ENCODE measurements around the gene UHRF1. TPM values are rescaled to one million over a fixed set of nuclear protein-coding genes. Genes with fewer than 3 reads are reported as not detected.
"Not testable (repeated sequence)": the region's sequence is repeated elsewhere in the genome, so short reads cannot be mapped to it uniquely, and the experiment has no call there.

UHRF1 gene
- total RNA-seq, 1 donor from 2014 or later = 10.4 TPM

- no peak overlapping the region for H3K4me3 Mint-ChIP-seq (ENCODE audit: unreplicated experiment)
- no peak for DNase-seq
- H3K4me1 Mint-ChIP-seq (ENCODE audit: low read depth, unreplicated experiment) = no peaks in the 10 kb centered on the region
- H3K27ac Mint-ChIP-seq (ENCODE audit: unreplicated experiment) = no peak overlapping the region
- peaks cover 2% of the 10 kb centered on the region for H3K27me3 Mint-ChIP-seq (ENCODE audit: unreplicated experiment)
- H3K9me3 Mint-ChIP-seq (ENCODE audit: unreplicated experiment) = peaks cover 2% of the 10 kb centered on the region
- no peak for TF ChIP-seq CTCF (IDR thresholded peaks at IDR 0.05; ENCODE audit: partially characterized antibody, unreplicated experiment)
- H3K36me3 Mint-ChIP-seq (ENCODE audit: unreplicated experiment) = no peaks in the 10 kb centered on the region
Observed at GRCh38 chr19:4873930-4874329, 35.4 kb upstream of the UHRF1 start.

DNA sequence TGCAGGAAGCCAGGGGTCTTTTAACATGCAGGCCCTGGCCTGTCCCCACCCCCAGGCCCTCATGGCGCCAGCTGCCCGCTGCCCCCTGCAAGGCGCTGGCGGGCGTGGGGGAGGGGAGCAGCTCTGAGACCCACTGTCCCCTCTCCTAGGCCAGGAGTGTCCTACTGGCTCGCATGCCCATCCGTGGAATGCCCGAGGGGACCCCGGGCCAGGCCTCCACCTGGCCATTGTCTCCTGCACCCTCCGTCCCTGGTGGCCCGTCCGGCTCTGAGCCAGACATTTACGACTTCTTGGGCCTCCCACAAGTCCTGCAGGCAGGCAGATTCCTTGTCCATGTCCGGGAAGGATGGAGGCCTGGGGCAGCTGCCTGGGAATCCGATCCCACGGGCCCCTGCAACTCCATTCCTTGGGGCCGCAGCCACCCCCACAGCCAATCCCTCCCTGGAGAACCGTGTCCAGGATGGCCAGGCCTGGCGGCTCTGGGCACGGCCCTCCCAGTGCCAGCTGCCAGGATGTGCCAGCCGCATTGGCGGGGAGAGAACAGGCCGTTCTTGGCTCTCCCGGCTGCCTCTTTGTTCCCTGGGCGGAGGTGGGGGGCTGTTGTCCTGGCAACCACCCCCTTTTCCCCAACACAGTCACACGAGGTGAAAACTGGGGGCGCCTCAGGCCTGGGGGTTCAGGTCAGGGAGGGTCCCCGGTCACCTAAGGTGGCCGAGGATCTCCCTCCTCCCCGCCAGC, 31.4 kb upstream of the UHRF1 start:
- peak; percentile 31 for DNase-seq
- H3K27ac Mint-ChIP-seq (ENCODE audit: unreplicated experiment) = no peak overlapping the region
- peaks cover 1% of the 10 kb centered on the region for H3K9me3 Mint-ChIP-seq (ENCODE audit: unreplicated experiment)
- no peak overlapping the region for H3K4me3 Mint-ChIP-seq (ENCODE audit: unreplicated experiment)
- H3K36me3 Mint-ChIP-seq (ENCODE audit: unreplicated experiment) = no peaks in the 10 kb centered on the region
- peaks cover 2% of the 10 kb centered on the region for H3K27me3 Mint-ChIP-seq (ENCODE audit: unreplicated experiment)
- H3K4me1 Mint-ChIP-seq (ENCODE audit: low read depth, unreplicated experiment) = no peaks in the 10 kb centered on the region
- TF ChIP-seq CTCF (IDR thresholded peaks at IDR 0.05; ENCODE audit: partially characterized antibody, unreplicated experiment) = no peak

DNA sequence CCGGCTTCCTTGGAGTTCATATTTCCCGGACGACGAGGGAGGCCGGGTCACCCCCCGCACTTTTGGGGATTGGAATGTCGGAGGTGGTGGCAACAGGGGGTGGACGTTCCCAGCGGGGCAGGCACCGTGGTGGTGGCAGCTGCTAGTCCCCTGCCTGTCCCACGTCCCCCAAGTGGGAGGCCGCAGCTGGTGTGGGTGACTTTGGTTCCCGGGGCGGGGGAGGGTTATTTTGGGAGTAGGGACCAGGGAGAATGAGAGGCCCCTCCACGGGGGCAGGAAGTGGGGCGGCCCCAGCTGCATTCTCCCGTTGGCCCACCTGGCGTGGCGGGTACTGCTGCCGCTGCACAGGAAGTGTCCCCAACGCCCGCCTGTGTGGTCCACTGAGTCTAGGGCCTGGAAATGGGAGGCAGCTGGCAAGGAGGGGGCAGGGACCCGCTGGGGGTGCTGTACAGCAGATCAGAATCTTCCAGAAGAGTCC, 30.8 kb upstream of the UHRF1 start:
- no peaks in the 10 kb centered on the region for H3K4me1 Mint-ChIP-seq (ENCODE audit: low read depth, unreplicated experiment)
- H3K4me3 Mint-ChIP-seq (ENCODE audit: unreplicated experiment) = no peak overlapping the region
- H3K9me3 Mint-ChIP-seq (ENCODE audit: unreplicated experiment) = peaks cover 1% of the 10 kb centered on the region
- TF ChIP-seq CTCF (IDR thresholded peaks at IDR 0.05; ENCODE audit: partially characterized antibody, unreplicated experiment) = no peak
- no peak overlapping the region for H3K27ac Mint-ChIP-seq (ENCODE audit: unreplicated experiment)
- H3K27me3 Mint-ChIP-seq (ENCODE audit: unreplicated experiment) = peaks cover under 1% of the 10 kb centered on the region
- no peak for DNase-seq
- no peaks in the 10 kb centered on the region for H3K36me3 Mint-ChIP-seq (ENCODE audit: unreplicated experiment)

GRCh38 chr19:4879041-4879440, 30.3 kb upstream of the UHRF1 start:
- H3K4me3 Mint-ChIP-seq (ENCODE audit: unreplicated experiment) = no peak overlapping the region
- TF ChIP-seq CTCF (IDR thresholded peaks at IDR 0.05; ENCODE audit: partially characterized antibody, unreplicated experiment) = no peak
- H3K27ac Mint-ChIP-seq (ENCODE audit: unreplicated experiment) = no peak overlapping the region
- no peak for DNase-seq
- no peaks in the 10 kb centered on the region for H3K27me3 Mint-ChIP-seq (ENCODE audit: unreplicated experiment)
- no peaks in the 10 kb centered on the region for H3K36me3 Mint-ChIP-seq (ENCODE audit: unreplicated experiment)
- H3K4me1 Mint-ChIP-seq (ENCODE audit: low read depth, unreplicated experiment) = no peaks in the 10 kb centered on the region
- peaks cover 1% of the 10 kb centered on the region for H3K9me3 Mint-ChIP-seq (ENCODE audit: unreplicated experiment)

DNA sequence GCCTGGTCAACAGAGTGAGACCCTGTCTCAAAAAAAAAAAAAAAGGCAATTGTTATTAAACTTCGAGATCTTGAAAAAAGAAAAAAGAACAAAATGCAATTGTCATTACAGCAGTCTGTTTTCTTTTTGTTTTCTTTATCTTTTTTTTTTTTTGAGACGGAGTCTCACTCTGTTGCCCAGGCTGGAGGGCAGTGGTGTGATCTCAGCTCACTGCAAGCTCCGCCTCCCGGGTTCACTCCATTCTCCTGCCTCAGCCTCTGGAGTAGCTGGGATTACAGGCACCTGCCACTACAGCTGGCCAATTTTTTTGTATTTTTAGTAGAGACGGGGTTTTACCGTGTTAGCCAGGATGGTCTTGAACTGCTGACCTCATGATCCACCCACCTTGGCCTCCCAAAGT, 26.4 kb upstream of the UHRF1 start:
- H3K36me3 Mint-ChIP-seq (ENCODE audit: unreplicated experiment); H3K27me3 Mint-ChIP-seq (ENCODE audit: unreplicated experiment); H3K9me3 Mint-ChIP-seq (ENCODE audit: unreplicated experiment); H3K27ac Mint-ChIP-seq (ENCODE audit: unreplicated experiment); H3K4me3 Mint-ChIP-seq (ENCODE audit: unreplicated experiment); H3K4me1 Mint-ChIP-seq (ENCODE audit: low read depth, unreplicated experiment); DNase-seq: not testable (repeated sequence)

DNA sequence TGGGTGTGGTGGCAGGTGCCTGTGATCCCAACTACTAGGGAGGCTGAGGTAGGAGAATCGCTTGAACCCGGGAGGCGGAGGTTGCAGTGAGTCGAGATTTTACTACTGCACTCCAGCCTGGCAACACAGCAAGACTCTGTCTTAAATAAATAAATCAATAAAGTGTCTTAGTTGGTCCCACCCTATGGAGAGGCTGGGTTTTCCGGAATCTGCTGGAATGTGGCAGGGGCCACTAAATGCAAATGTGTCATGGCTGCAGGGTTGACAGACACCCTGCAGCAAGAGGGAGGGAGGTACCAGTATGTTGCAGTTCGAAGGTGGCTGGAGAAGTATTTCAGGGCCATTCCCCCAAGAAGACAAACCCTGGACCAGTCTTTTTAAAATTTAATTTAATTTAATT, 24.3 kb upstream of the UHRF1 start:
- DNase-seq; H3K9me3 Mint-ChIP-seq (ENCODE audit: unreplicated experiment); H3K36me3 Mint-ChIP-seq (ENCODE audit: unreplicated experiment); H3K4me1 Mint-ChIP-seq (ENCODE audit: low read depth, unreplicated experiment); H3K27ac Mint-ChIP-seq (ENCODE audit: unreplicated experiment); H3K27me3 Mint-ChIP-seq (ENCODE audit: unreplicated experiment); H3K4me3 Mint-ChIP-seq (ENCODE audit: unreplicated experiment): not testable (repeated sequence)

DNA sequence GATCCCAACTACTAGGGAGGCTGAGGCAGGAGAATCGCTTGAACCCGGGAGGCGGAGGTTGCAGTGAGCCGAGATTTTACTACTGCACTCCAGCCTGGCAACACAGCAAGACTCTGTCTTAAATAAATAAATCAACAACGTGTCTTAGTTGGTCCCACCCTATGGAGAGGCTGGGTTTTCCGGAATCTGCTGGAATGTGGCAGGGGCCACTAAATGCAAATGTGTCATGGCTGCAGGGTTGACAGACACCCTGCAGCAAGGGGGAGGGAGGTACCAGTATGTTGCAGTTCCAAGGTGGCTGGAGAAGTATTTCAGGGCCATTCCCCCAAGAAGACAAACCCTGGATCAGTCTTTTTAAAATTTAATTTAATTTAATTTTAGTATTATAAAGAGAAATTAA, 21.5 kb upstream of the UHRF1 start:
- not testable (repeated sequence) for H3K27ac Mint-ChIP-seq (ENCODE audit: unreplicated experiment); DNase-seq; H3K9me3 Mint-ChIP-seq (ENCODE audit: unreplicated experiment); H3K36me3 Mint-ChIP-seq (ENCODE audit: unreplicated experiment); H3K4me1 Mint-ChIP-seq (ENCODE audit: low read depth, unreplicated experiment); H3K4me3 Mint-ChIP-seq (ENCODE audit: unreplicated experiment); H3K27me3 Mint-ChIP-seq (ENCODE audit: unreplicated experiment)
